Neural cell (in vitro differentiated cells): ENCODE data around the gene PALD1.

Experiments used
- CTCF ChIP-seq: fragments of 450-650 bp; IDR thresholded peaks from 2 replicates; pipeline ENCODE4 v1.5.1; 2014; ENCODE audit warnings: antibody characterized with exemption, mild to moderate bottlenecking, moderate library complexity; ENCODE audit not compliant: poor library complexity, severe bottlenecking
- EP300 ChIP-seq: fragments of 450-650 bp; conservative IDR thresholded peaks from 2 replicates; pipeline ENCODE4 v1.6.1; 2014; ENCODE audit warnings: antibody characterized with exemption, mild to moderate bottlenecking, moderate library complexity; ENCODE audit not compliant: poor library complexity, severe bottlenecking
- EZH2 ChIP-seq: fragments of 200-600, 300-800 bp; shearing (Covaris generic), sonication (generic); IDR thresholded peaks from 2 replicates; pipeline ENCODE4 v1.6.1; 2014; ENCODE audit warnings: antibody characterized with exemption, low read length, borderline replicate concordance, mild to moderate bottlenecking; ENCODE audit not compliant: insufficient read depth, poor library complexity, severe bottlenecking
- MXI1 ChIP-seq: fragments of 450-650 bp; conservative IDR thresholded peaks from 2 replicates; pipeline ENCODE4 v1.6.1; 2014; ENCODE audit warnings: antibody characterized with exemption, mild to moderate bottlenecking; ENCODE audit not compliant: poor library complexity, severe bottlenecking
- POLR2AphosphoS5 ChIP-seq: IDR thresholded peaks from 2 replicates; pipeline ENCODE4 v1.6.1; 2012
- RAD21 ChIP-seq: fragments of 450-650 bp; conservative IDR thresholded peaks from 2 replicates; pipeline ENCODE4 v1.6.1; 2014; ENCODE audit warnings: antibody characterized with exemption, mild to moderate bottlenecking, moderate library complexity
- SMC3 ChIP-seq: fragments of 450-650 bp; conservative IDR thresholded peaks from 2 replicates; pipeline ENCODE4 v1.6.1; 2014; ENCODE audit warnings: antibody characterized with exemption, mild to moderate bottlenecking, moderate library complexity; ENCODE audit not compliant: poor library complexity
- TAF1 ChIP-seq: IDR thresholded peaks from 2 replicates; pipeline ENCODE4 v1.6.1; 2012; ENCODE audit warnings: low read depth

GRCh38 chr10:70494536-70494935 lies 16.0 kb downstream of the PALD1 start:
- no peak for TF ChIP-seq POLR2AphosphoS5
- TF ChIP-seq MXI1, result no peak
- TF ChIP-seq CTCF, result no peak
- no peak for TF ChIP-seq TAF1
- TF ChIP-seq EP300, result no peak
- no peak for TF ChIP-seq EZH2
- no peak for TF ChIP-seq SMC3
- no peak for TF ChIP-seq RAD21
